MG63 (cell line): ENCODE results near the gene C1RL. TPM values are rescaled to one million over a fixed set of nuclear protein-coding genes. Genes with fewer than 3 reads are reported as not detected.

Source experiments
- DNase-seq: peaks from one replicate; pipeline ENCODE4 v3.0.0-alpha.2; 2020
- H3K27me3 ChIP-seq: fragments of 250-450 bp; sonication (Bioruptor Pico); 2 replicates; pipeline ENCODE4 v1.5.1; 2020; ENCODE audit warnings: mild to moderate bottlenecking, moderate library complexity
- H3K36me3 ChIP-seq: fragments of 250-450 bp; sonication (Bioruptor Pico); 2 replicates; pipeline ENCODE4 v1.5.1; 2020; ENCODE audit warnings: mild to moderate bottlenecking, moderate library complexity
- H3K4me3 ChIP-seq: fragments of 250-450 bp; sonication (Bioruptor Pico); 2 replicates; pipeline ENCODE4 v1.5.1; 2020; ENCODE audit warnings: mild to moderate bottlenecking, moderate library complexity
- H3K9me3 ChIP-seq: fragments of 250-450 bp; sonication (Bioruptor Pico); 2 replicates; pipeline ENCODE4 v1.5.1; 2020; ENCODE audit warnings: mild to moderate bottlenecking, moderate library complexity
- total RNA-seq: library from RNA; depleted of rRNA; stranded (reverse); fragments of >200 nt; shearing (Covaris generic); gene quantifications from 2 replicates; pipeline ENCODE4 v1.2.3, GENCODE V29; 2014; ENCODE audit warnings: low replicate concordance; rRNA removed

The C1RL gene
- total RNA-seq, 1 experiment from 2014 or later = 3.7 TPM

- no peaks in the 10 kb centered on the region for H3K36me3 ChIP-seq
- H3K27me3 ChIP-seq = no peaks in the 10 kb centered on the region; the same call in 1 of the 2 replicates
- no peak for DNase-seq
- H3K9me3 ChIP-seq = no peaks in the 10 kb centered on the region
- H3K4me3 ChIP-seq = no peak overlapping the region
Measured at GRCh38 chr12:7045913-7046312, 63.1 kb downstream of the C1RL start.

Other genes with a start within 250 kb of the C1RL start
- gene TPI1, start 241.7 kb downstream of the C1RL start, total RNA-seq = 1,500 and 1,845 TPM in 2 replicates
- gene SPSB2, start 235.9 kb downstream of the C1RL start, total RNA-seq = 11.4 and 19.9 TPM in 2 replicates
- 2.7 and 49.9 TPM in 2 replicates for gene LRRC23, start 204.4 kb downstream of the C1RL start, total RNA-seq
- 5.6 and 11.9 TPM in 2 replicates for gene ENO2, start 194.6 kb downstream of the C1RL start, total RNA-seq
- 2.8 and 5.0 TPM in 2 replicates for gene ATN1, start 181.3 kb downstream of the C1RL start, total RNA-seq
- not detected in 2 replicates for gene RNU7-1, start 165.4 kb downstream of the C1RL start, total RNA-seq
- 136 and 311 TPM in 2 replicates for gene C12orf57, start 165.2 kb downstream of the C1RL start, total RNA-seq
- not detected in 2 replicates for gene PTPN6, start 157.9 kb downstream of the C1RL start, total RNA-seq
- 349 and 524 TPM in 2 replicates for gene PHB2, start 138.6 kb downstream of the C1RL start, total RNA-seq
- gene EMG1, start 138.3 kb downstream of the C1RL start, total RNA-seq = 23.5 and 56.5 TPM in 2 replicates
- 7.8 and 14.3 TPM in 2 replicates for gene LPCAT3, start 90.7 kb downstream of the C1RL start, total RNA-seq
- gene C1S, start 48.5 kb downstream of the C1RL start, total RNA-seq = 21.2 and 32.6 TPM in 2 replicates
- 45.9 and 50.9 TPM in 2 replicates for gene C1R, start 16.8 kb downstream of the C1RL start, total RNA-seq
- gene RBP5, start 19.7 kb upstream of the C1RL start, total RNA-seq = not detected in 2 replicates
- gene CLSTN3, start 21.2 kb upstream of the C1RL start, total RNA-seq = not detected in 2 replicates
- gene PEX5, start 80.5 kb upstream of the C1RL start, total RNA-seq = 26.8 and 45.6 TPM in 2 replicates
- gene ACSM4, start 194.9 kb upstream of the C1RL start, total RNA-seq = not detected in 2 replicates